ENCODE data around the gene SURF4. TPM values are rescaled to one million over a fixed set of nuclear protein-coding genes. Genes with fewer than 3 reads are reported as not detected.
A peak's percentile ranks its signal among the peaks of the same experiment; 100 is the strongest.
"Not testable (repeated sequence)": the region's sequence is repeated elsewhere in the genome, so short reads cannot be mapped to it uniquely, and the experiment has no call there.

SURF4 gene
- total RNA-seq, 1 donor from 2014 or later: 169 TPM

DNA sequence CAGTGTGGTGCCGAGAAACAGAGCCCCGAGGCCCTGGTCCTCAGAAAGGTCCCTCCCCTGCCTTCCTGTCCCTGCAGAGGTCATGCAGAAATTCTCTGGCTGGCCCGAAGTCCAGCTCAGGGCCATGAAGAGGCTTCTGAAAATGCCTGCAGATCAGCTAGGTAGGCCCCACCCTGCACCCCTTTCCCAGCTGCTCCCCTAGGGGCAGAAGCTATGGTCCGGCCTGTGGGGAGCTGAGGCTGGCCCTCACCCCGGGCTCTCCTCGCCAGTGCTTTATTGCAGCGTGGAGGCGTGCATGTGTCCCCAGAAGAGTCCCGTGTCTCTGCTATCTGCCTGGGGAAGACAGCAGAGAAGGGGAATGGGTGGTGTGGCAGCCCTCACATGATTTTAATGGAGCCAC lies 22.0 kb upstream of the SURF4 start:
- DNase-seq (ENCODE audit: low spot score): no peak
- Mint-ChIP-seq H3K4me3 (ENCODE audit: unreplicated experiment) (no peak overlapping the region), H3K36me3 (ENCODE audit: low read depth, unreplicated experiment) (no peaks in the 10 kb centered on the region), H3K27me3 (ENCODE audit: unreplicated experiment) (peaks cover 8% of the 10 kb centered on the region), H3K9me3 (ENCODE audit: unreplicated experiment) (no peaks in the 10 kb centered on the region), H3K4me1 (ENCODE audit: unreplicated experiment) (no peaks in the 10 kb centered on the region), H3K27ac (ENCODE audit: unreplicated experiment) (no peak overlapping the region)
- TF ChIP-seq, protein P1, sequence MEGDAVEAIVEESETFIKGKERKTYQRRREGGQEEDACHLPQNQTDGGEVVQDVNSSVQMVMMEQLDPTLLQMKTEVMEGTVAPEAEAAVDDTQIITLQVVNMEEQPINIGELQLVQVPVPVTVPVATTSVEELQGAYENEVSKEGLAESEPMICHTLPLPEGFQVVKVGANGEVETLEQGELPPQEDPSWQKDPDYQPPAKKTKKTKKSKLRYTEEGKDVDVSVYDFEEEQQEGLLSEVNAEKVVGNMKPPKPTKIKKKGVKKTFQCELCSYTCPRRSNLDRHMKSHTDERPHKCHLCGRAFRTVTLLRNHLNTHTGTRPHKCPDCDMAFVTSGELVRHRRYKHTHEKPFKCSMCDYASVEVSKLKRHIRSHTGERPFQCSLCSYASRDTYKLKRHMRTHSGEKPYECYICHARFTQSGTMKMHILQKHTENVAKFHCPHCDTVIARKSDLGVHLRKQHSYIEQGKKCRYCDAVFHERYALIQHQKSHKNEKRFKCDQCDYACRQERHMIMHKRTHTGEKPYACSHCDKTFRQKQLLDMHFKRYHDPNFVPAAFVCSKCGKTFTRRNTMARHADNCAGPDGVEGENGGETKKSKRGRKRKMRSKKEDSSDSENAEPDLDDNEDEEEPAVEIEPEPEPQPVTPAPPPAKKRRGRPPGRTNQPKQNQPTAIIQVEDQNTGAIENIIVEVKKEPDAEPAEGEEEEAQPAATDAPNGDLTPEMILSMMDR (IDR thresholded peaks at IDR 0.05; ENCODE audit: unreplicated experiment): no peak

DNA sequence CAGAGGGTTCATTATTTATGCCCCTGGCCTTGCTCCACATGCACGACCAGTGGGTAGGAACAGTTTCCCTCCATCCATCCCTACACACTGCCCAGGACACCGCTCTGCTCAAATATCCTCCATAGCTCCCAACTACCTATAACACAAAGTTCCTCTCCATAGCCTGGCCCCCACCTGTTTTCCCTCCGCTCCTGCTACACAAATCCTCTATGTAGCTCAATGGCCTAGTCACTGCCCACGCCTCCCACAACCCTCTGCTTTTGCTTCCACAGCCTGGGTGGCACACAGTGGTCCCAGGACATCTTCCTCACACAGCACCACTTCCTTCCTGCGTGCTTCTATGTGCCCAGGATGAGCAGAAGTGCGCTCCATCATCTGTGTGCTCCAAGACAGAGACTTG lies 21.5 kb upstream of the SURF4 start:
- H3K27ac Mint-ChIP-seq (ENCODE audit: unreplicated experiment): no peak overlapping the region
- TF ChIP-seq, protein P1 (IDR thresholded peaks at IDR 0.05; ENCODE audit: unreplicated experiment): no peak

DNA sequence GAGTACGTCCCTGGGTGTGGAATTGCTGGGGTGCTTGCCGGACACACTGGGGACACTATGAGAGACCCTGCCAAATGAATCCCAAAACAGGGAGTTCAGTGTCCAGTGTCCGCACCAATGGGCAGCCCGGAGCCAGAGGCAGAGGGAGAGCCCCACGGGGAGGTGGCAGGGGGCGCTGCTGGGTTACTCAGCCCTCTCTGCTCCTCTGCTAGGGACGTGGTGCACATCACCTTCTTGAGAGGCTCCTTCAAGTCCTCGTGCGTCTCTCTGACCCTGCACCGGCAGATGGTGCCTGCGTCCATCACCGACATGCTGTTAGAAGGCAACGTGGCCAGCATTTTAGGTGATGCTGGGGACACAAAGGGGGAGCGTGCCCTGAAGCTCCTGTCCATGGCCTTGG lies 21.1 kb upstream of the SURF4 start:
- H3K27me3 Mint-ChIP-seq (ENCODE audit: unreplicated experiment): peaks cover 8% of the 10 kb centered on the region
- TF ChIP-seq, protein P1 (IDR thresholded peaks at IDR 0.05; ENCODE audit: unreplicated experiment): peak; percentile 13
- no peak overlapping the region for H3K4me3 Mint-ChIP-seq (ENCODE audit: unreplicated experiment)

More for the DNA sequence above, 21.5 kb upstream of the SURF4 start:
- Mint-ChIP-seq H3K36me3 (ENCODE audit: low read depth, unreplicated experiment) (no peaks in the 10 kb centered on the region), H3K4me3 (ENCODE audit: unreplicated experiment) (no peak overlapping the region), H3K4me1 (ENCODE audit: unreplicated experiment) (no peaks in the 10 kb centered on the region), H3K27me3 (ENCODE audit: unreplicated experiment) (peaks cover 8% of the 10 kb centered on the region), H3K9me3 (ENCODE audit: unreplicated experiment) (no peaks in the 10 kb centered on the region)
- no peak for DNase-seq (ENCODE audit: low spot score)

DNA sequence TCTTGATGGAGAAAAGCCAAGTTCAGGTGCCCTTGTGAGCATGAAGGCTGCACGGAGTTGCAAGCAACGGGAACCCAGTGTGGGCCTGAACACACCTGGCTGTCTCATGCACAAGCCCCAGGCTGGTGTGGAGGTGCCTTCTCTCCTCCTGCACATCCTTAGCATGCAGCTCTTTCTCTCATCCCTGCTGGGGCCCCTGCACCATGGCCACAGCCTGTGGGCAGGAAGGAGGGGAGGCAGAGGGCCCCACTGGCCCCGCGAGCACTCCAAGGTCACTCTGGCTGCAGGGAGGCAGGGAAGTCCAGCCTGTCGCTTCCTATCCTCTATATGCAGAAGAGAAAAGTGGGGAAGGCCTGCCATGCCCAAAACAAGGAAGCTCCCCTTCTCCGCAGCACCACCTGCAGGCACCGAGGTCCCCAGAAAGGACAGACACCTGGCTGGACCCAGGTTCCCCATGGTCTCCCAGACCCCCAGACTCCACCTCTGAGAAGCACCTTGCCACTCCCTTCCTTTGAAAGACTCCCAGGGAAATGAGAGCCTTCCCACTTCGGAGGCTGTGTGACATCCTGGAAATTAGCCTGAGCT lies 18.9 kb upstream of the SURF4 start:
- no peaks in the 10 kb centered on the region for H3K9me3 Mint-ChIP-seq (ENCODE audit: unreplicated experiment)
- no peak overlapping the region for H3K27ac Mint-ChIP-seq (ENCODE audit: unreplicated experiment)
- no peak for DNase-seq (ENCODE audit: low spot score)
- TF ChIP-seq, protein P1 (IDR thresholded peaks at IDR 0.05; ENCODE audit: unreplicated experiment): no peak
- peaks cover 8% of the 10 kb centered on the region for H3K27me3 Mint-ChIP-seq (ENCODE audit: unreplicated experiment)
- no peak overlapping the region for H3K4me3 Mint-ChIP-seq (ENCODE audit: unreplicated experiment)
- no peaks in the 10 kb centered on the region for H3K36me3 Mint-ChIP-seq (ENCODE audit: low read depth, unreplicated experiment)
- no peaks in the 10 kb centered on the region for H3K4me1 Mint-ChIP-seq (ENCODE audit: unreplicated experiment)

More for the DNA sequence above, 21.1 kb upstream of the SURF4 start:
- no peak overlapping the region for H3K27ac Mint-ChIP-seq (ENCODE audit: unreplicated experiment)
- H3K36me3 Mint-ChIP-seq (ENCODE audit: low read depth, unreplicated experiment): no peaks in the 10 kb centered on the region
- H3K9me3 Mint-ChIP-seq (ENCODE audit: unreplicated experiment): no peaks in the 10 kb centered on the region
- H3K4me1 Mint-ChIP-seq (ENCODE audit: unreplicated experiment): no peaks in the 10 kb centered on the region
- DNase-seq (ENCODE audit: low spot score): peak; percentile 65

DNA sequence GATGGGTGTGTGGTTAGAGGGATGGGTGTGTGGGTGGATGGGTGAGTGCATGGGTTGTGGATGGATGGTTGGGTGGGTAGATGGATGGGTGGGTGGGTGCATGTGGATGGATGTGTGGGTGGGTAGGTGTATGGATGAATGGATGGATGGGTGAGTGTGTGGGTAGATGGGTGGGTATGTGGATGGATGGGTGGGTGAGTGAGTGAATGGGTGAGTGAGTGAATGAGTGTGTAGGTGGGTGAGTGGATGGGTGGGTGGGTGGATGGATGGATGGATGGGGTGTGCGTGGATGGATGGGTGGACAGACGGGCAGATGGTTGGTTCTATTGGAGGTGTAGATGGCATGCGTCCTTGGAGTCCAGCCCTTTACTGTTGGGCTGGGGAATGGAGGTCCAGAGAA lies 17.5 kb upstream of the SURF4 start:
- Mint-ChIP-seq H3K4me1 (ENCODE audit: unreplicated experiment) (no peaks in the 10 kb centered on the region), H3K27ac (ENCODE audit: unreplicated experiment) (no peak overlapping the region), H3K9me3 (ENCODE audit: unreplicated experiment) (no peaks in the 10 kb centered on the region), H3K27me3 (ENCODE audit: unreplicated experiment) (peaks cover 8% of the 10 kb centered on the region), H3K4me3 (ENCODE audit: unreplicated experiment) (no peak overlapping the region), H3K36me3 (ENCODE audit: low read depth, unreplicated experiment) (no peaks in the 10 kb centered on the region)
- no peak for DNase-seq (ENCODE audit: low spot score)
- TF ChIP-seq, protein P1 (IDR thresholded peaks at IDR 0.05; ENCODE audit: unreplicated experiment): no peak

DNA sequence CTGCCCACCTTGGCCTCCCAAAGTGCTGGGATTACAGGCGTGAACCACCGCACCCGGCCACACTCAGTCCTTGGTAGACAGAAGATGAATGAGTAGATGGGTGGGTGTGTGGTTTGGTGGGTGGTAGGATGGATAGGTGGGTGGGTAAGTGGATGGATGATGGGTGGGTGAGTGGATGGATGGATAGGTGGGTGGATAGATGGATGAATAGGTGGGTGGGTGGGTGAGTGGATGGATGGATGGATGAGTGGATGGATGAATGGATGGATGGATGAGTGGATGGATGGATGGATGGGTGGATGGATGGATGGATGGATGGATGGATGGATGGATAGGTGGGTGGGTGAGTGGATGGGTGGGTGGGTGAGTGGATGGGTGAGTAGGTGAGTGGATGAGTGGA lies 16.4 kb upstream of the SURF4 start:
- H3K36me3 Mint-ChIP-seq (ENCODE audit: low read depth, unreplicated experiment); H3K27ac Mint-ChIP-seq (ENCODE audit: unreplicated experiment); H3K4me3 Mint-ChIP-seq (ENCODE audit: unreplicated experiment); H3K4me1 Mint-ChIP-seq (ENCODE audit: unreplicated experiment); DNase-seq (ENCODE audit: low spot score); H3K9me3 Mint-ChIP-seq (ENCODE audit: unreplicated experiment); H3K27me3 Mint-ChIP-seq (ENCODE audit: unreplicated experiment): not testable (repeated sequence)

DNA sequence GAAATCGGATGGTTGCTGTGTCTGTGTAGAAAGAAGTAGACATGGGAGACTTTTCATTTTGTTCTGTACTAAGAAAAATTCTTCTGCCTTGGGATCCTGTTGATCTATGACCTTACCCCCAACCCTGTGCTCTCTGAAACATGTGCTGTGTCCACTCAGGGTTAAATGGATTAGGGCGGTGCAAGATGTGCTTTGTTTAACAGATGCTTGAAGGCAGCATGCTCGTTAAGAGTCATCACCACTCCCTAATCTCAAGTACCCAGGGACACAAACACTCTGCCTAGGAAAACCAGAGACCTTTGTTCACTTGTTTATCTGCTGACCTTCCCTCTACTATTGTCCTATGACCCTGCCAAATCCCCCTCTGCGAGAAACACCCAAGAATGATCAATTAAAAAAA lies 15.6 kb upstream of the SURF4 start:
- not testable (repeated sequence) for H3K27ac Mint-ChIP-seq (ENCODE audit: unreplicated experiment); H3K9me3 Mint-ChIP-seq (ENCODE audit: unreplicated experiment); DNase-seq (ENCODE audit: low spot score); H3K36me3 Mint-ChIP-seq (ENCODE audit: low read depth, unreplicated experiment); H3K4me1 Mint-ChIP-seq (ENCODE audit: unreplicated experiment); H3K4me3 Mint-ChIP-seq (ENCODE audit: unreplicated experiment)
- peaks cover 10% of the 10 kb centered on the region for H3K27me3 Mint-ChIP-seq (ENCODE audit: unreplicated experiment)

Data from endothelial cell (in vitro differentiated cells).